Activated effector memory CD4-positive, alpha-beta T cell treated with Interleukin-2 at 50 U/mL for 16 hours (primary cell): ENCODE measurements around the gene SBK2.
"Not testable (repeated sequence)": the region's sequence is repeated elsewhere in the genome, so short reads cannot be mapped to it uniquely, and the experiment has no call there.

Experiments used
- DNase-seq: peaks from one replicate; pipeline ENCODE4 v3.0.0-alpha.2; 2020

Gene SBK2

GRCh38 chr19:55536951-55537740, at the start of gene SBK2:
SBK2 (minus strand) TSS chr19:55537133; CDS start chr19:55536294, 839 bp downstream.
- no peak for DNase-seq

- DNase-seq: peak; percentile 17
Measured at GRCh38 chr19:55585658-55586339, 48.9 kb upstream of the SBK2 start.

- DNase-seq: no peak
Measured at GRCh38 chr19:55584871-55585270, 47.9 kb upstream of the SBK2 start.

- DNase-seq: not testable (repeated sequence)
Measured at GRCh38 chr19:55583897-55584296, 47.0 kb upstream of the SBK2 start.

GRCh38 chr19:55582284-55582683, 45.4 kb upstream of the SBK2 start:
- not testable (repeated sequence) for DNase-seq

GRCh38 chr19:55581823-55582223, 44.9 kb upstream of the SBK2 start:
- no peak for DNase-seq

- no peak for DNase-seq
Measured at GRCh38 chr19:55581145-55581822, 44.4 kb upstream of the SBK2 start.

- peak; percentile 62 for DNase-seq
Measured at GRCh38 chr19:55580628-55581144, 43.8 kb upstream of the SBK2 start, which contains the start of gene ZNF579. ZNF579 (minus strand) TSS chr19:55580848; CDS start chr19:55579639, 1,209 bp downstream.

- no peak for DNase-seq
Measured at GRCh38 chr19:55579766-55580621, 43.1 kb upstream of the SBK2 start.

- DNase-seq: no peak
Measured at GRCh38 chr19:55578761-55579747, 42.1 kb upstream of the SBK2 start.

GRCh38 chr19:55578031-55578760, 41.3 kb upstream of the SBK2 start:
- no peak for DNase-seq

- no peak for DNase-seq
Measured at GRCh38 chr19:55576746-55577145, 39.8 kb upstream of the SBK2 start.

- not testable (repeated sequence) for DNase-seq
Measured at GRCh38 chr19:55573929-55574328, 37.0 kb upstream of the SBK2 start.

GRCh38 chr19:55569477-55569876, 32.5 kb upstream of the SBK2 start:
- DNase-seq: not testable (repeated sequence)

GRCh38 chr19:55567708-55568328, 30.9 kb upstream of the SBK2 start:
- no peak for DNase-seq

- no peak for DNase-seq
Measured at GRCh38 chr19:55566823-55567222, 29.9 kb upstream of the SBK2 start.

GRCh38 chr19:55563261-55563690, 26.3 kb upstream of the SBK2 start:
- no peak for DNase-seq

- no peak for DNase-seq
Measured at GRCh38 chr19:55559684-55560083, 22.8 kb upstream of the SBK2 start.

- DNase-seq: no peak
Measured at GRCh38 chr19:55554741-55555152, 17.8 kb upstream of the SBK2 start.

GRCh38 chr19:55554302-55554701, 17.4 kb upstream of the SBK2 start:
- no peak for DNase-seq
